ENCODE results near the gene SLC41A3.

GRCh38 chr3:126085276-126085675 lies 1.4 kb upstream of the SLC41A3 start:
- TF ChIP-seq CTCF (IDR thresholded peaks at IDR 0.05; ENCODE audit: low read length) (no peak), EZH2 (optimal IDR thresholded peaks at IDR 0.05; ENCODE audit: low read depth, low read length) (no peak)
